Stimulated activated CD4-positive, alpha-beta T cell treated with anti-CD3 and anti-CD28 coated beads, Interleukin-1b, Interleukin-23, amount 100 ng/mL, for 4 hours (primary cell): ENCODE data around the gene FBXL12.
"Not testable (repeated sequence)": the region's sequence is repeated elsewhere in the genome, so short reads cannot be mapped to it uniquely, and the experiment has no call there.

Source experiments
- DNase-seq, 2 donors: peaks; one replicate each; pipeline ENCODE4 v3.0.0-alpha.2; 2020; ENCODE audit warnings: low read depth in 2 of 2

Gene FBXL12

GRCh38 chr19:9818734-9819595, at the start of gene FBXL12:
Gene FBXL12, minus strand, starts transcription at chr19:9819079. Its CDS starts 266 bp downstream, at chr19:9818813.
- DNase-seq = peak; percentile 100

GRCh38 chr19:9865732-9866501, 47.0 kb upstream of the FBXL12 start:
- DNase-seq = no peak

- no peak for DNase-seq
Observed at GRCh38 chr19:9863759-9864158, 44.9 kb upstream of the FBXL12 start.

GRCh38 chr19:9862938-9863337, 44.1 kb upstream of the FBXL12 start:
- no peak for DNase-seq

- DNase-seq = no peak
Observed at GRCh38 chr19:9861503-9861902, 42.6 kb upstream of the FBXL12 start.

- DNase-seq = no peak
Observed at GRCh38 chr19:9860407-9860806, 41.5 kb upstream of the FBXL12 start.

GRCh38 chr19:9858766-9859165, 39.9 kb upstream of the FBXL12 start:
- no peak for DNase-seq

GRCh38 chr19:9857920-9858746, 39.3 kb upstream of the FBXL12 start:
- DNase-seq = no peak

- DNase-seq = no peak
Observed at GRCh38 chr19:9857076-9857721, 38.3 kb upstream of the FBXL12 start.

GRCh38 chr19:9856609-9857008, 37.7 kb upstream of the FBXL12 start:
- DNase-seq = no peak

- DNase-seq = no peak
Observed at GRCh38 chr19:9854282-9854846, 35.5 kb upstream of the FBXL12 start.

- no peak for DNase-seq
Observed at GRCh38 chr19:9850235-9850959, 31.5 kb upstream of the FBXL12 start.

- no peak for DNase-seq
Observed at GRCh38 chr19:9849791-9850190, 30.9 kb upstream of the FBXL12 start.

- DNase-seq = no peak
Observed at GRCh38 chr19:9848762-9849161, 29.9 kb upstream of the FBXL12 start.

- peak; percentile 17 to 25 for DNase-seq
Observed at GRCh38 chr19:9848060-9848459, 29.2 kb upstream of the FBXL12 start.

- DNase-seq = peak; percentile 27 to 41
Observed at GRCh38 chr19:9847087-9847671, 28.3 kb upstream of the FBXL12 start.

- not testable (repeated sequence) for DNase-seq
Observed at GRCh38 chr19:9843626-9844273, 24.9 kb upstream of the FBXL12 start.

- no peak for DNase-seq
Observed at GRCh38 chr19:9842834-9843625, 24.2 kb upstream of the FBXL12 start.

- no peak for DNase-seq
Observed at GRCh38 chr19:9839415-9839814, 20.5 kb upstream of the FBXL12 start.
